ACHN (cell line): Measurements from ENCODE around the gene TGM3.

Experiments used
- DNase-seq: peaks from one replicate; pipeline ENCODE4 v3.0.0-alpha.2; 2015
- in situ Hi-C: cut with HindIII; loops from 2 replicates; pipeline ENCODE4 v1.10.0; 2017; ENCODE audit warnings: low sequenced_read_pairs, low pct_ligation_motif_present, low pct_unique_long_range_greater_than_20kb

TGM3 gene

DNA sequence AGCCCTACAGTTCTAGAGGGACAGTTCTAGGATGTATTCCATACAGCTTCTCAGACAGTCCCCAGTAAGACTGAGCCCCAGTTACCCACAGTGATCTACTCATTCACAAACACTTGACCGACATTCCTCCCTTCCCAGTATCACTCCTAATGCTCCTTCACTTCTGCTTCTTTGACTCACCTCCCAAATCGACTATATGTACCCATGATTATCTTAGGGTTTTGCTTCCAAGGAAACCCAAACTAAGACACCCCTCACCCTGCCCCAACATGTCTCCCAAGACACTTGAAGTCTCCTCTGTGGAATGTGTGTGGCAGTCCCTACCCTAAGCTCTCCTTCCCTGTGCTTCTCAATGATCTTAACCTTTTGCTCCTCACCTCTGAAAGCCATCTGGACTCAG, 61.3 kb downstream of the TGM3 start:
- in situ Hi-C loops = no loop called here

DNA sequence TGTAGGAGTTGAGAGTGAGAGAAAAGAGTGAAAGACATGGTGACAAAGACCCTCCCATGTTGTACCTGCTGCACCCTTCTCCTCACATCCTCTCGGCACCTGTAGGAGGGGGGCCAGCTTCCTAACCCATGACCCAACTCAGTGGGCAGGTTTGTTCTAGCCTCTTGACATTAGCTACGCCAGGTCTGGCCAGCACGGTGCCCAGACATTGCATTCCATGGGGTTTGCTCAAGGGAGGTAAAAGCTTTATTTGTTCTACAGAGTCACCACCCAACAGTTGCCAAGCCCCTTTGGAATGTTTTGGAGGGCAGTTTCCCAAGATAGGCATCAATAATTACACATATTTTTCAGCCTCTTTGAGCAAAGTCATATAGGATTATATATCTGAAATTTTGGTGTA, 62.2 kb downstream of the TGM3 start:
- no peak for DNase-seq
- in situ Hi-C loops = no loop called here

More for the DNA sequence above, 61.3 kb downstream of the TGM3 start:
- DNase-seq = no peak

DNA sequence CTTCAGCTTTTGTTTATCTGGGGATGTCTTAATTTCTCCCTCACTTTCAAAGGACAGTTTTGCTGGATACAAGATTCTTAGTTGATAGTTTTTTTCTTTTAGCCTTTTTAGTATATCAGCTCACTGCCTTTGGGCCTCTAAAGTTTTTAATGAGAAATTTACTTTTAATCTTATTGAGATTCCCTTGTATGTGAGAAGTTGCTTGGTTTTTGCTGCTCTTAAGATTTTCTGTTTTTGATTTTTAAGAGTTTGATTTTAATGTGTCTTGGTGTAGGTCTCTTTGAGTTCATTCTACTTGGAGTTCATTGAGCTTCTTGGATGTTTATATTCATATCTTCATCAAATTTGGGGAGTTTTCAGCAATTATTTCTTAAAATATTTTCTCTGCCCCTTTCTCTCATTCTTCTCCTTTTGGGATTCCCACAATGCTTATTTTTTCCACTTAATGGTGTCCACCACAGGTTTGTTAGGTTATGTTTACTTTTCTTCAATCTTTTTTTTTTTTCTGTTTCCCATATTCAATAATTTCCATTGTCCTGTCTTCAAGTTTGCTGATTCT, 65.3 kb downstream of the TGM3 start:
- DNase-seq = no peak
- in situ Hi-C loops = no loop called here

DNA sequence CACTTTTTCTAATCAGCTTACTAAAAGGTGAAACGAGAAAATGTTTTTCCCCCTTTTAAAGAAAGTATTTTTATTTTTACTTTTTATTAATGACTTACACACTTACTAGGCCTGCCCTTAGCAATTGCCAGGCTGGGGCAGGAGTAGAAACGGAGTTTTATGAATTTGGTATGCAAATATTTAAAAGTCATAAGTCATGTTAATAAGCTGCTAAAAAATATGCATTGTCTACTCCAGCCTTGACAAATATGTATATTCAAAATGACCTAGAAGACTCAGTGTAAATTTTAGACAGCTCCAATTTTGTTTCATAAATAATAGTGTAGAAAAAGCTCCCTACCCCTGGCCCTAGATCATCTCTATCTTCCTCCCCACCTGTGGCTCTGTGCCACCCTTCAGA, 67.4 kb downstream of the TGM3 start:
- no peak for DNase-seq
- in situ Hi-C loops = no loop called here

DNA sequence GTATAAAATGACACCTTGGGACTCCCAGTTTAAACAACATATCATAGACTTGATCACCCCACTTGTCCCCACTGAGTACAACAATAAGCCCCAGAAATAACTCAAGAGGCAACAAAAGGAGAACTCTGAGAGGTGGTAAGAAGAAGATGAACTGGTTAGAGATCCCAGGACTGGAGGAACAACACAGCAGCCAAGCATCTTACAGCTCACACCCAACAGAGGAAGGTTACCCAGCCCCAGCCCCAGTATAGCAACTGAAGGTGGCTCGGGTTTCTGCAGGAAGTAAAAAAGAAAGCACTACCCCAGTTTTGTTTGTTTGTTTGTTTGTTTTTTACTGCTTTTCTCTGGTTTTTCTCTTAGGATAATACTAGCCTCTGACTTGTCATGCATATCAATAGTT, 67.8 kb downstream of the TGM3 start:
- in situ Hi-C loops = no loop called here
- no peak for DNase-seq

DNA sequence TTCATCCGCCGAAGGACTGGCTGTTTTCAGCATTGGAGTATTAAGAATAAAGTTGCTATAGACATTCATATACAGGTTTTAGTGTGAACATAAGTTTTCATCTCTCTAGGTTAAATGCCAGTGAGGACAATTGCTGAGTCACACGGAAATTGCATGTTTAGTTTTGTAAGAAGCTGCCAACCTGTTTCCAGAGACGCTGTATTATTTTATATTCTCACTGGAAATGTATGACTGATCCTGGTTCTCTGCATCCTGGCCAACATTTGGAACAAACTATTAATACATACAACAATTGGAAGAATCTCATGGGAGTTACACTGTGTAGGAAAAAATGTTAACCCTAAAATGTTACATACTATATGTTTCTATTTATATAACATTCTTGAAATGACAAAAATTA, 68.2 kb downstream of the TGM3 start:
- no peak for DNase-seq
- in situ Hi-C loops = no loop called here

DNA sequence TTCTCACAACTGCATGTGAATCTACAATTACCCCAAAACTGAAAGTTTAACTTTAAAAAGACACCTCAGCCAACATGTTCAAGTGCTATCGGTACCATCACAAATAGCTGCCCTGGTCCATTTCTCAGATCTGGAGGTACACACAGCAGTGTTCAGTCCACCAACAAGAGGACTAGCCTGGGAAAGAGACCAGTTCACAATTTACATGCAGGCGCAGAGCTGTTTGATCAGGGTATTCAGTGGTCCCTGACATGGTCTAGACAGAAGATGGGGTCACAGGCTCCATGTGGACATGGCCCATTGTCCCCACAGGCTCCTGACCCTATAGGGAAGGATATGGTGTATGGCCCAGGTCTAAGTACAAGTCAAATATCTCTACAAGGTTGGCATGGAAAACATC, 69.3 kb downstream of the TGM3 start:
- DNase-seq = no peak
- in situ Hi-C loops = no loop called here

DNA sequence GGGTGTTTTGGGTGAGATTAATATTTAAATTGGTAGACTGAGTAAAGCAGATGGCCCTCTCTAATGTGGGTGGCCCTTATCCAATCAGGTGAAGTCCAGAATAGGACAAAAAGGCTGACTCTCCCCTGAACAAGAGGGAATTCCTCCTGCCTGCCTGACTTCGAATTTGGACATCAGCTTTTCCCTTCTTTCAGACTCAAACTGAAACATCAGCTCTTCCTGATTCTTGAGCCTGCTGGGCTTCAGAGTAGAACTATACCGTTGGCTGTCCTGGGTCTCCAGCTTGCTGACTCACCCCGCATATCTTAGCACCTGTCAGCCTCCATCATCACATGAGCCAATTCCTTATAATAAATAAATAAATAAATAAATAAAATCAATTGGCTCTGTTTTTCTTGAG, 69.9 kb downstream of the TGM3 start:
- in situ Hi-C loops = no loop called here
- DNase-seq = no peak

DNA sequence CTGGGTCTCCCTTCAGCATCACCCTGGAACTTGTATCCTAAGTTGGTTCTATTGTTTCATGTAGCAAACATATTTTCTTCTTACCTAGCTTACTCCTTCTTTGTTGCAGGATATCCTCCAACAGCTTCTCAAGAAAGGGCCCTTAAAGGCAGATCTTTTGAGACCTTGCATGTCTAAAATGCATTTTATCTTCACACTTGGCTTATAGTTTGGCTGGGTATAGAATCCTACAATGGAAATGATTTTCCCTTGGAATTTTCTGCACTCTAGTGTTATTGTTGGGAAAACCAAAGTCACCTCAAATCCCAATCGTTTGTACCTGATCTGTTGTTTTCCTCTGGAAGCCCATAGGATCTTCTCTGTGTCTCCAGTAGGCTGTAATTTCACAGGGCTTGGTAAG, 72.8 kb downstream of the TGM3 start:
- in situ Hi-C loops = no loop called here

DNA sequence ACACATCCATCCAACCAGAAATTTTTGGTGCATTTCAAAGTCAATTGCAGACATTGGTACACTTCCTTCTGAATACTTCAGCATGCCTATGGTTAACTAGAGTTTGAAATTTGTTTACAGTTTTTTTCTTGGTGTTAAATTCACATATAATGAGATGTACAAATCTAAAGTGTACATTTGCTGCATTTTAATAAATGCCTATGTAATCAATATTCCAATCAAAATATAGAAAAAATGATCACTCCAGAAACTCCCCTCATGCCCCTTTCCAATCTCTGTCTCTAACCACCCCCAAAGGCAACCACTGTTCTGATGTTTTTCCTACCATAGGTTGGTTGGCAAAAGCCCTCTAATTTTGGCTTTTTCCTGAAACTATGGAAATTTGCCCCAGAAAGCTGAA, 77.3 kb downstream of the TGM3 start:
- in situ Hi-C loops = no loop called here
- DNase-seq = no peak

More for the DNA sequence above, 72.8 kb downstream of the TGM3 start:
- no peak for DNase-seq

DNA sequence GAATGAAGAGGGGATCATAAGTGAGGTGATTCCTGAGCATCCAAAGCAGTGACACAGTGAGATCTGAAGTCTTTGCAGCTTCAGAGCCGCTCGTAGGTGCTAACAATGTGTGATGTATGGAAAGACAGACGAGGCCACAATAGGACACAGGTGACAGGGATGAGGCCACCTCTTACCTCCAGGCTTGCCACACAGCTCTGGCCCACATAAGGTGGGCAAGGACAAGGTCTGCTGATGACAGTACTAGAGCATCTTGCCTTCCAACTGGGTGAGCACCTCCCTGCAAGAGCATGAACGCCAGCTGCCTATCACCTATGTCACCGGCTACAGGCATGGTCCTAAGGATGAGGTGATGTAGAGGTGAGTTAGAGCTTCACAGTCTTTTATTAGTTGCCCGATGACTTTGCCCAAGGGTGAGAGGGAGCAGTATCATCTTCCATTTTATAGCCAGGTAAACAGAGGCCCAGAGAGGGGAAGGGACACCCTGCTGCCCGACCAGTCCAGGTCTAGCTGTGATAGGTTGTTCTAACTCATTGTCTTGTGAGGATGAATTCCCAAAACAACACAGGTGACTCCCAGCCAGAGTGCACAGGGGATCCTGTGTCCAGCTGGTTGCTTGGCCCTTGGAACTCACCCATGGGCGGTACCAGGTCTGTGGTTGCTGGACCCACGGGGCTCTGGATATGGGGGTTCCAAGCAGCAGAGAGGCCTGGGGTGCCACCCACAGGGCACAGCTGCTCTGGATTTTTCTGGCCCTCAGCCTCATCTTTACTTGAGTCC, 78.7 kb downstream of the TGM3 start:
- no peak for DNase-seq
- in situ Hi-C loops = no loop called here

DNA sequence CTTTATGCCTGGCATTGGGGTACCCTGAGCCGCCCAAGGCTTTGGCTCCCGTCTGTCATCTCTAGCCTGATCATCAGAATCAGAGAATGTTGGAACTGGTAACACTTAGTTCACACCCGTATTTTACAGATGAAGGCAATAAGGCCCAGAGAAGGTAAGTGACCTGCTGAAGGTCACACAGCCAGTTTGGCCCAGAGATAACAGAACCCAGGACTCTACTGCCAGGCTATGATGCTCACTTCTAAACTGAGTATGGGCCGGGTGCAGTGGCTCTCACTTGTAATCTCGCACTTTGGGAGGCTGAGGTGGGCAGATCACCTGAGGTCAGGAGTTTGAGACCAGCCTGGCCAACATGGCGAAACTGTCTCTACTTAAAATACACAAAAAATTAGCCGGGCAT, 83.1 kb downstream of the TGM3 start:
- in situ Hi-C loops = no loop called here
- DNase-seq = no peak

DNA sequence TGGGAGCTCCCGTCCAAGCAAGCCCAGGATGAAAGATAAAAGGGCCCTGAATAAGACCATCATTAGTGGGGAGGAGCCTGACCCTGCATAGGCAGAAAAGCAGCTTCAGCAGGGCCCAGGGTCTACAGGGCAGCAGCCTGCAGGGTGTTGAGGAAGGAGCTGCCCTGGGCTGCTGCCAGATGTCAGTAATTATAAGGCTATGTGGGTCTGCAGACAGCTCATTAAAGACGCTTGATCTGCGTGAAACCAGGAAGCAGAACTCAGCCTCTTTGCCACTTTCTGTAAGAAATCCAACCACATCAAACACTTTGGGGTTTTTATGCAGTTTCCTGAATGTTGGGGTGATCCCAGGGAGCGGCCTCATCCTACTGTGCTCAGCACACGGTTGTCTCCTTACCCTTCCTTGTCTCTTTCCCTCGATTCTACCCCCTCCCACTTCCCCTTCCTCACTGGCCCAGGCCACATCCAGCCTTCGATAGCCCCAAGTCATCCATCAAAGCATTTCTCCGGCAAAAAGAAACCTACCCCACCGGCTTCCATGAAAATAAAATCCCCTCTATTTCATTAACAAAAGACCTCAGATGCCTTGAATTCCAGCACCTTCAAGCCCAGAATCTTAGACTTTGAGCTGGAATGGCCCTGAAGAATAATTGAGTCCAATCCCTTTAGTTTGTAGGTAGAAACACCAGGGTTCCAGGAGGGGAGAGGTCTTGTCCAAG, 83.9 kb downstream of the TGM3 start:
- DNase-seq = no peak
- in situ Hi-C loops = no loop called here

DNA sequence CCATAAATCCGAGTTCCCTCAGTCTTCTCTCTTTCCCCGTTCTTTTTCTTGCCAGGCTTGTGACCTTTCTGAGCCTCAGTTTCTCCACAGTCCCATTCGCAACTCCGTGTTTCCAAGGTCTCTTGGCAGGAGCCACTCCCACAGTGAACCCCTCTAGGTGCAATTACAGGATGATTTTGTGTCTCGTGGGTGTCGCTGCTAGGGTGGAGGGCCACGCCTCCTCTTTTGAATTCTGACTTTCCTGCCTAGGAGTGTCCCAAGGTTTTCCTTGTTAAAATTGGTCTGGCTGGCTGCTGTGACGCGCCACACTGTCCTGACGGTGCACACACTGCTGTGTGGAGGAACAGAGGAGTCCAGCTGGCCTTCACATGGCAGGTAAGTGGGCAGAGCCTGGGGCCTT, 84.8 kb downstream of the TGM3 start, which contains the start of gene TGM6:
TGM6 (plus strand) TSS at position 301 of the 400 bp plus-strand sequence; CDS start at position 369, 68 bp downstream.
- no peak for DNase-seq
- in situ Hi-C loops = no loop called here

DNA sequence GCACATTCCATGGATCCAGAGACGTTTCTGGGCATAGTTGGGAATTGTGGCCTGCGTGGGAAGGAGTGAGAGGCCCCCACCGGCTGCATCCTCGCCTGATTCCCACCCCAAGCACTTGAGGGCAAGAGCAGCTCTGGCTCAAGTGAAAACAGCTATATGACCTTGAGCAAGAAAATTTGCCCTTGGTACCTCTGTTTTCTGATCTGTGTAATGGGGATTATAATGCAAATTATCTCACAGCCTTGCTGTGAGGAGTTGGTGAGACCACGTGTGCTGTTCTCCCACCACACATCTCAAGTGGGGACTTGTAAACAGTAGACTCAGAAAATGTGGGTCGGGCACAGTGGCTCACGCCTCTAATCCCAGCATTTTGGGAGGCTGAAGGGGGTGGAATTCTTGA, 85.5 kb downstream of the TGM3 start:
- in situ Hi-C loops = no loop called here
- DNase-seq = no peak

DNA sequence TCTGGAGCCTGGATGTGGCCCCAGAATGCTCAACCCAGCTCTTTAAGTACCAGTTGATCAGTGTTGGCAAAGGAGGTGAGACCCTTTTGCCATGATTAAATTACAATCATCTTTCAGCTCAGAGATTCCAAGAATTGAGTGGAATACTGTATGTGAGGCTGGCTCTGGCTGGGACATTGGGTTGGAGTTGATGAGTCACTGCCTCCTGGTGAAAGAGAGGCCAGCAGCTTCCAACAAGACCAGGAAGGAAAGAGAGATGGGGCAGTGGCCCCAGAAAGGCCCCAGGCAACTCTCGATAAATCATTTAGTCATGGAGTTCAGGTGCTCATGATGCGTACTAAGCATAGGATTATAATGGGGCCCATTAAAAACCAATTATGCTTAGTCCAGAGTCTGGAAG, 87.0 kb downstream of the TGM3 start:
- no peak for DNase-seq
- in situ Hi-C loops = no loop called here

DNA sequence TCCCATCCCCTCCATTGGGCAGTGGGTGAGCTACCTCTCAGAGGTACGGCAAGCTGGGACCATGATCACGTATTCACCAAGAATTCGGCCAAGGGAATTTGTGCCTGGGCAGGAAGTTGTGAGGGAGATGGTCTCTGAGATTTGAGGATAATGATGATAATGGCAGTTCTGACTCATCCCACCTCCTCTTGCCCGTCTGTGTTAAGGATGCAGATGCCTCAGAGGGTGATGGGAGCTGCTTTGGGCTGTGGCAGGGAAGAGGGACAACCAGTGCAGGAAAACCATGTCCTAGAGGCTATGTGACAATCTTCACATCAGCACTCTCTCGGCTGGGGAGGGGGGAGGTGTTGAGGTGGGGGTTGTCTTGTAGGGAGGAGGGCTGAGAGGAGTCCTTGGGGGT, 89.2 kb downstream of the TGM3 start:
- in situ Hi-C loops = no loop called here
- DNase-seq = no peak

DNA sequence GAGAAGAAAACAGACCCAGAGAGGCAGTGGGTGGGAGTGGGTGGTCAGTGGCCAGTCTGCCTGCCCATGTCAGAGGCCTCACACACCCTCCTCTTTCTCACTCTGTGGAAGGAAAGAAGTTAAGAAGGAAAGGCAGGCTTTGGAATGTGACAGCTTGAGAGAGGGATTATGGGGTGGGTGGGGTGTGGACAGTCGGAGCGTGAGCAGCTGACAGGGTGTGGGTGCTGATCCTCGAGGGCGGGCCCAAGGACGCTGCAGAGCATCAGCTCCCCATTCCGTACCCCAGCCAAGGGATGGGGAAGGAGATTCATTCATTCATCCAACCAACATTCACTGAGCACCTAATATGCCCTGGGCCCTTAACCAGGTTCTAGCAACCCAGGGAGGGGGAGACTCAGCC, 89.7 kb downstream of the TGM3 start:
- DNase-seq = no peak
- in situ Hi-C loops = no loop called here

DNA sequence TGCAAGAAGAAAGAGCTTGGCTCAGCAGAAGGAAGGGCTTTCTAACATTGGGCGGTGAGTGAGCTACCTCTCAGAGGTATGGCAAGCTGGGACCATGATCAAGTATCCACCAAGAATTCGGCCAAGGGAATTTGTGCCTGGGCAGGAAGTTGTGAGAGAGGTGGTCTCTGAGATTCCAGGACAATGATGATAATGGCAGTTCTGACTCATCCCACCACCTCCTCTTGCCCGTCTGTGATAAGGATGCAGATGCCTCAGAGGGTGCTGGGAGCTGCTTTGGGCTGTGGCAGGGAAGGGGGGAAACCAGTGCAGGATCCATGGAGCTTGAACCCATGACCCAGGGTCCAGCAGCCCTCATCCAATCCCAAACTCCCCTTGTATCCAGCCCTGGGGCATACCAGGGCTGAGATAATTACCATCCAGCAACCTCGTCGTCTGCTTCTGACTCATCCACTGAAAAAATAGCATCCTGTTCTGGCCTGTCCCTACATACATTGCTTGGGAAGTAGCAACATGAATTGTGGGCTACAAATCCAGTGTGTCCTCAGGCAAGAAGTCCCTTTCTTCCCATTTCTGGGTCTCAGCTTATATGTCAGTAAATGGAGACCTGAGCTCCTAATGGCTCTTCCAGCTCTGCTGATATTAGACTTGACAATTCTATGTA, 90.8 kb downstream of the TGM3 start:
- no peak for DNase-seq
- in situ Hi-C loops = no loop called here
